ENCODE results near the gene MITD1. TPM values are rescaled to one million over a fixed set of nuclear protein-coding genes. Genes with fewer than 3 reads are reported as not detected.

The MITD1 gene
- total and polyA plus RNA-seq, 2 of the 13 experiments (the other 11 are each of a cell fraction or from before 2014, with no cell fraction given), result 17.8 to 43.7 TPM

DNA sequence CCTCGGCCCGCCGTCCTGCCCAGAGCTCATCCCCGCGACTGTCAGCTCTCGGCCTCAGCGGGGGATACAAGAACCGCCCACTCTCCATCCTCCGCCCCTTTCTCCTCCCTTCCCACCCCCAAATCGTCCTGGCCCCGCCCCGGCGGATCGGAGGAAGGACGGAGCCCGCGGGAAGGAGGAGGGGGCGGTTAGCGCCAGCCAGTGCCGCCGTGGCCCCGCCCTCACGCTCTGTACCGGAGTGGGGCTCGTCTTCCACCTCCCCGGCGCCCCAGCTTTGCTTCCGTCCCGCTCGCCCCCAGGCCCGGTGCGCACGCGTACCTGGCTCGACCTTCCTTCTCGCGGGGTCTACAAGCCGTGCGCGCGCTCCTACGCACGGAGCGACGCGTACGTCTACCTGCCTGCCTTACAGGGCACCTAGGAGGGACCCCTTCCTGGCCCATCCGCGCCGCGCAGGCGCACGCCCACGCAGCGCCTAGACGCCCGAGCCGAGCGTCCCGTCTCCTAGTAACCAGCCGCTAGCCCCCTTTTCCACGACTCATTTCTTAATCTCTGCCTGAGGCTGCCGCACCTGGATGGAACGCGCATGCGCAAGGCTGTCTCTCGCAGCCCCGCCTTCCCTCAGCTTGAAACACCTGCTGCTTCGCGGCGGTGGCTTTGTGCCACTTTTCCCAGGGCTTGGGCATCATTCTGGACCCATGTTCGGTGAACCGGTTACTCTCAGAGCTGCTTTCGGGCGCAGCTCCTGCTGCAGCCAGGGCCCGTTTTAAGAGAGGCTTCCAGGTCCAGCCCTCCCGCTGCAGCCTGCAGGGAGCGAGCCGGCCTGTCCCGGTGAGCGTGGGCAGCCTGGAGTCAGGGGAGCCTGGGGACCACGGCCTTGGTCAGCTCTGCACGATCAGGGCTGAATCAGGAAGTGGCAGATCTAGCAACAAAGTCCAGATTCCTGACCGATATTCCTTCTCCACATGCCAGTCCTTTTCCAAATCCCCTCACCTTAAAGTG lies 39.4 kb downstream of the MITD1 start, which contains the start of gene C2orf15 (continued):
- TF ChIP-seq ZBTB8A (CRISPR knock-in tag; IDR thresholded peaks at IDR 0.05; ENCODE audit: borderline replicate concordance, low read depth) (peak; percentile 36; the same call in 1 of the 2 replicates), HMG20B (CRISPR knock-in tag; conservative IDR thresholded peaks at IDR 0.05) (peak; percentile 10; the same call in 1 of the 2 replicates), RAD21 (CRISPR knock-in tag; IDR thresholded peaks at IDR 0.05) (no peak), ZNF614 (CRISPR knock-in tag; IDR thresholded peaks at IDR 0.05; ENCODE audit: borderline replicate concordance) (peak; percentile 76), NKX3-1 (CRISPR knock-in tag; IDR thresholded peaks at IDR 0.05) (peak; percentile 83; the same call in 1 of the 2 replicates), ZNF343 (CRISPR knock-in tag; IDR thresholded peaks at IDR 0.05) (peak; percentile 94), ZNF432 (CRISPR knock-in tag; IDR thresholded peaks at IDR 0.05; ENCODE audit: borderline replicate concordance) (no peak), FOXA1 (IDR thresholded peaks at IDR 0.05) (no peak), FOXA1 (CRISPR knock-in tag; IDR thresholded peaks at IDR 0.05) (peak; percentile 30; the same call in 1 of the 2 replicates), PAWR (CRISPR knock-in tag; IDR thresholded peaks at IDR 0.05; ENCODE audit: borderline replicate concordance) (no peak; the same call in 1 of the 2 replicates), MIER3 (CRISPR knock-in tag; IDR thresholded peaks at IDR 0.05; ENCODE audit: borderline replicate concordance) (peak; percentile 59; the same call in 1 of the 2 replicates), NFYC (CRISPR knock-in tag; IDR thresholded peaks at IDR 0.05) (peak; percentile 6; the same call in 1 of the 2 replicates), ZNF577 (CRISPR knock-in tag; IDR thresholded peaks at IDR 0.05; ENCODE audit: borderline replicate concordance, low read depth) (no peak), YEATS4 (CRISPR knock-in tag; IDR thresholded peaks at IDR 0.05; ENCODE audit: borderline replicate concordance) (peak; percentile 88), NONO (IDR thresholded peaks at IDR 0.05) (no peak), NONO (CRISPR knock-in tag; conservative IDR thresholded peaks at IDR 0.05) (peak; percentile 79), SCMH1 (CRISPR knock-in tag; IDR thresholded peaks at IDR 0.05; ENCODE audit: borderline replicate concordance) (no peak), HOXA3 (CRISPR knock-in tag; IDR thresholded peaks at IDR 0.05) (peak; percentile 89; the same call in 1 of the 2 replicates), BRCA1 (CRISPR knock-in tag; IDR thresholded peaks at IDR 0.05) (peak; percentile 54; the same call in 1 of the 2 replicates), POLR2A (IDR thresholded peaks at IDR 0.05; ENCODE audit: insufficient read depth in 1 of 2, low read depth in 2 of 2, low read length in 2 of 2) (peak; percentile 89 to 99), ZBTB1 (CRISPR knock-in tag; IDR thresholded peaks at IDR 0.05; ENCODE audit: borderline replicate concordance) (no peak; the same call in 1 of the 2 replicates), HMGA1 (CRISPR knock-in tag; conservative IDR thresholded peaks at IDR 0.05) (no peak), MAFG (CRISPR knock-in tag; IDR thresholded peaks at IDR 0.05) (no peak)
- TF ChIP-seq, protein P1, sequence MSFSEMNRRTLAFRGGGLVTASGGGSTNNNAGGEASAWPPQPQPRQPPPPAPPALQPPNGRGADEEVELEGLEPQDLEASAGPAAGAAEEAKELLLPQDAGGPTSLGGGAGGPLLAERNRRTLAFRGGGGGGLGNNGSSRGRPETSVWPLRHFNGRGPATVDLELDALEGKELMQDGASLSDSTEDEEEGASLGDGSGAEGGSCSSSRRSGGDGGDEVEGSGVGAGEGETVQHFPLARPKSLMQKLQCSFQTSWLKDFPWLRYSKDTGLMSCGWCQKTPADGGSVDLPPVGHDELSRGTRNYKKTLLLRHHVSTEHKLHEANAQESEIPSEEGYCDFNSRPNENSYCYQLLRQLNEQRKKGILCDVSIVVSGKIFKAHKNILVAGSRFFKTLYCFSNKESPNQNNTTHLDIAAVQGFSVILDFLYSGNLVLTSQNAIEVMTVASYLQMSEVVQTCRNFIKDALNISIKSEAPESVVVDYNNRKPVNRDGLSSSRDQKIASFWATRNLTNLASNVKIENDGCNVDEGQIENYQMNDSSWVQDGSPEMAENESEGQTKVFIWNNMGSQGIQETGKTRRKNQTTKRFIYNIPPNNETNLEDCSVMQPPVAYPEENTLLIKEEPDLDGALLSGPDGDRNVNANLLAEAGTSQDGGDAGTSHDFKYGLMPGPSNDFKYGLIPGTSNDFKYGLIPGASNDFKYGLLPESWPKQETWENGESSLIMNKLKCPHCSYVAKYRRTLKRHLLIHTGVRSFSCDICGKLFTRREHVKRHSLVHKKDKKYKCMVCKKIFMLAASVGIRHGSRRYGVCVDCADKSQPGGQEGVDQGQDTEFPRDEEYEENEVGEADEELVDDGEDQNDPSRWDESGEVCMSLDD (CRISPR knock-in tag; IDR thresholded peaks at IDR 0.05; ENCODE audit: borderline replicate concordance), result peak; percentile 86; the same call in 1 of the 2 replicates
- TF ChIP-seq, protein P2, sequence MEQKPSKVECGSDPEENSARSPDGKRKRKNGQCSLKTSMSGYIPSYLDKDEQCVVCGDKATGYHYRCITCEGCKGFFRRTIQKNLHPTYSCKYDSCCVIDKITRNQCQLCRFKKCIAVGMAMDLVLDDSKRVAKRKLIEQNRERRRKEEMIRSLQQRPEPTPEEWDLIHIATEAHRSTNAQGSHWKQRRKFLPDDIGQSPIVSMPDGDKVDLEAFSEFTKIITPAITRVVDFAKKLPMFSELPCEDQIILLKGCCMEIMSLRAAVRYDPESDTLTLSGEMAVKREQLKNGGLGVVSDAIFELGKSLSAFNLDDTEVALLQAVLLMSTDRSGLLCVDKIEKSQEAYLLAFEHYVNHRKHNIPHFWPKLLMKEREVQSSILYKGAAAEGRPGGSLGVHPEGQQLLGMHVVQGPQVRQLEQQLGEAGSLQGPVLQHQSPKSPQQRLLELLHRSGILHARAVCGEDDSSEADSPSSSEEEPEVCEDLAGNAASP (CRISPR knock-in tag; IDR thresholded peaks at IDR 0.05; ENCODE audit: borderline replicate concordance), result 0 out of 2 replicates have a peak, but pooled peaks have one; percentile 33
- TF ChIP-seq, protein P3, sequence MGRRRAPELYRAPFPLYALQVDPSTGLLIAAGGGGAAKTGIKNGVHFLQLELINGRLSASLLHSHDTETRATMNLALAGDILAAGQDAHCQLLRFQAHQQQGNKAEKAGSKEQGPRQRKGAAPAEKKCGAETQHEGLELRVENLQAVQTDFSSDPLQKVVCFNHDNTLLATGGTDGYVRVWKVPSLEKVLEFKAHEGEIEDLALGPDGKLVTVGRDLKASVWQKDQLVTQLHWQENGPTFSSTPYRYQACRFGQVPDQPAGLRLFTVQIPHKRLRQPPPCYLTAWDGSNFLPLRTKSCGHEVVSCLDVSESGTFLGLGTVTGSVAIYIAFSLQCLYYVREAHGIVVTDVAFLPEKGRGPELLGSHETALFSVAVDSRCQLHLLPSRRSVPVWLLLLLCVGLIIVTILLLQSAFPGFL (CRISPR knock-in tag; IDR thresholded peaks at IDR 0.05), result no peak

All from HepG2 (cell line).